Activated CD4-positive, alpha-beta T cell treated with anti-CD3 and anti-CD28 coated beads for 36 hours (primary cell): ENCODE results near the gene HECTD3. TPM values are rescaled to one million over a fixed set of nuclear protein-coding genes. Genes with fewer than 3 reads are reported as not detected.
"Not testable (repeated sequence)": the region's sequence is repeated elsewhere in the genome, so short reads cannot be mapped to it uniquely, and the experiment has no call there.

ENCODE experiments used
- ATAC-seq: fragments of 200-7000 bp; cut with Tn5 transposase; one replicate; pipeline ENCODE4 v1.10.0; 2021; ENCODE audit warnings: mild to moderate bottlenecking, moderate library complexity
- CTCF ChIA-PET: fragments of 350-600 bp; sonication (Branson Sonifier 250); formaldehyde crosslinking; loops from one replicate; lab custom pipeline; 2021; ENCODE audit warnings: antibody characterized with exemption; lab: Charles Lee
- POLR2A ChIA-PET: fragments of 350-600 bp; sonication (Branson Sonifier 250); formaldehyde crosslinking; loops from one replicate; lab custom pipeline; 2021; ENCODE audit warnings: antibody characterized with exemption, inconsistent platforms; lab: Charles Lee
- DNase-seq: peaks from one replicate; pipeline ENCODE4 v3.0.0-alpha.2; 2020
- H3K27ac Mint-ChIP-seq: one replicate; pipeline ENCODE4 v1.8.0; 2021; ENCODE audit warnings: mixed read lengths
- H3K27me3 Mint-ChIP-seq: one replicate; pipeline ENCODE4 v1.8.0; 2021; ENCODE audit warnings: mixed read lengths
- H3K36me3 Mint-ChIP-seq: one replicate; pipeline ENCODE4 v1.8.0; 2021; ENCODE audit warnings: low read depth, mixed read lengths
- H3K4me1 Mint-ChIP-seq: one replicate; pipeline ENCODE4 v1.8.0; 2021; ENCODE audit warnings: mixed read lengths
- H3K4me3 Mint-ChIP-seq: one replicate; pipeline ENCODE4 v1.8.0; 2021; ENCODE audit warnings: mild to moderate bottlenecking, moderate library complexity, mixed read lengths
- H3K9me3 Mint-ChIP-seq: one replicate; pipeline ENCODE4 v1.8.0; 2021; ENCODE audit warnings: low read depth, mixed read lengths
- intact Hi-C, 2 experiments: fragments of 100-400 bp; cut with DNase I in 1 of 2; cut with micrococcal nuclease in 1 of 2; formaldehyde crosslinking; loops; one replicate each; pipeline versions ENCODE4 v1.14.2 to v1.15.1; 2022 to 2024; cut with DNase I, micrococcal nuclease
- total RNA-seq, 2 experiments: library from RNA; stranded (reverse); gene quantifications; one replicate each; pipeline ENCODE4 v1.2.3, GENCODE V29; 2021

HECTD3 gene
- total RNA-seq, 2 experiments from 2014 or later: 18.9 to 22.3 TPM

DNA sequence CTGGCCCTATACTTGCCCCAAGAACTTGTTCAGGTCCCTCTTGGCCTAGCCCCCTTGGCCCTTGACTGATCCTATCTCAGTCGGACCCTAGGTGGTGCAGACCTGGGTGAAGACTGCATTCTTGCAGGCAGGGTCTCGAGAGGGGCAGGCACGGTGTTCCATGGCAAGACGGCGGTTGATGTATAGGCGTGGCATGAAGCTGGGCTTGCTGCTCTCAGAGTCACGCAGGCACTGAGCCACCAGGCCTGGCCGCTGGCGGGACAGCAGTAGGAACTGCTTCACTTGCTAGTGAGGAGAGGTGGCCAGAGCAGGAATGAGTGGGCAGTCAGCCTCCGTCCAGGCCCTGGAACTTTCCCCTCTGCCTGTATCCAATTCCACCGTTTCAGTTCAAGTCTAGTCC, 3.8 kb downstream of the HECTD3 start:
- CTCF ChIA-PET: interaction anchor here (0.6 to 0.9 kb wide), 5 partner anchors 11 to 485 kb away, joined by 3 to 4 read pairs (median 3); no protein-coding TSS in a partner anchor
- peaks cover 8% of the 10 kb centered on the region for H3K36me3 Mint-ChIP-seq

DNA sequence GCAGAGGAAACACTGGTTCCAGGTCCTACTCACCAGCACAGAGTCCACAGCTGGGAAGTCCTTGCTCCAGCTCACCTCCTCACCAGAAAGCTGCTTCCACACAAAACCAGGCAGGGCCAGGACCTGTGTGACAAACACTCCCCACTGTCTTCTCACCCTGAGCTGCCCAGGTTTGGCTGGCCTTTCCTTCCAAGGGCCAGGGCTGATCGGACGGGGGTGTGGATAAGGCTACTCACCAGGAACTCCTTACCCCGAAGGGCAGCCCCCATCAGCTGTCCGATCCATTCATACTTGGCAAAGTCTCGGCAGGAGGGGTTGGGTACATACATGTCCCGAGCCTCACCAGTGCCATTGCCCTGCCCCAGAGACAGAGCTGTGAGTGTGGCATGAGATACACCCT, 5.4 kb downstream of the HECTD3 start:
- no peaks in the 10 kb centered on the region for H3K9me3 Mint-ChIP-seq
- H3K27ac Mint-ChIP-seq: no peak overlapping the region
- no peak for ATAC-seq
- ChIA-PET POLR2A (interaction anchor here (0.9 to 1.2 kb wide), 2 partner anchors 192 to 284 kb away, joined by 3 to 6 read pairs; no protein-coding TSS in a partner anchor), CTCF (no interaction called here)
- intact Hi-C loops: no loop called here
- DNase-seq: no peak
- H3K4me3 Mint-ChIP-seq: no peak overlapping the region
- H3K27me3 Mint-ChIP-seq: no peaks in the 10 kb centered on the region
- H3K36me3 Mint-ChIP-seq: peaks cover 8% of the 10 kb centered on the region
- H3K4me1 Mint-ChIP-seq: peaks cover 16% of the 10 kb centered on the region

More for the DNA sequence above, 3.8 kb downstream of the HECTD3 start:
- Mint-ChIP-seq H3K27me3 (no peaks in the 10 kb centered on the region), H3K27ac (no peak overlapping the region), H3K4me1 (peaks cover 17% of the 10 kb centered on the region), H3K4me3 (no peak overlapping the region), H3K9me3 (no peaks in the 10 kb centered on the region)
- DNase-seq (no peak), ATAC-seq (no peak)
- intact Hi-C loops: no loop called here
- POLR2A ChIA-PET: interaction anchor here (1.2 kb wide), 1 partner anchor 286 kb away, joined by 6 read pairs; no protein-coding TSS in a partner anchor

DNA sequence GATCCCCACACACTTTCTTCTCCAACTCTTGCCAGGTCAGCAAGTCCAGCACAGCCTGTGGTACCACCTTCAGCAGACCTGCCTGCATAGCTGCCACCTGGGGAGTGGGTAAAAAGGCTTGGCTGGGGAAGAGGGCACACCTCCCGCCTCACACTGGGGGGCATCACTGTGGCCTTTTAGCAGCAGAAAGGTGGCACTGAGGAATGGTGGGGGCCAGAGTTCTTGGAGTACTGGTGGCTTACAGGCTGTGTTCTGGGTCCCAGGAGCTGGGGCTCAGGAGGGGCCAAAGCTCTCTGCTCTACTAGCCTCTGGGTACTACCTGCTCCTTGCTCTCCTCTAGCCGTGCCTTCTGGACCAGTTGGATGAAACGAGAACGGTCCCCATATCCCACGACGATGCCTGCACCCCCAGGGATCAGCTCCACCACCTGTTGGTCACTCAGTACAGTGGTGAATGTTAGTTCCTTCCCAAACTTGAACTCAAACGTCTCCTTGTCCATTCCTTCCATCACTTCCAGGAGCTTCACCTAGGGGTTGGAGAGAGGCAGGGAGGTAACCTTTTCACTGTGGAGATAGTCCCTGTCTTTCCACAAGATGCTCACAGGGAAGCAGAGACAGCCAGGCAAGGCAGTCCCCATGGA, 6.7 kb downstream of the HECTD3 start:
- ChIA-PET CTCF (interaction anchor here (1.0 to 1.3 kb wide), 2 partner anchors 8 to 14 kb away, joined by 3 to 5 read pairs; no protein-coding TSS in a partner anchor), POLR2A (no interaction called here)
- intact Hi-C loops: no loop called here
- ATAC-seq (no peak), DNase-seq (no peak)
- peaks cover 8% of the 10 kb centered on the region for H3K36me3 Mint-ChIP-seq
- H3K27me3 Mint-ChIP-seq: no peaks in the 10 kb centered on the region
- H3K27ac Mint-ChIP-seq: no peak overlapping the region
- H3K4me3 Mint-ChIP-seq: no peak overlapping the region
- peaks cover 12% of the 10 kb centered on the region for H3K4me1 Mint-ChIP-seq
- no peaks in the 10 kb centered on the region for H3K9me3 Mint-ChIP-seq

DNA sequence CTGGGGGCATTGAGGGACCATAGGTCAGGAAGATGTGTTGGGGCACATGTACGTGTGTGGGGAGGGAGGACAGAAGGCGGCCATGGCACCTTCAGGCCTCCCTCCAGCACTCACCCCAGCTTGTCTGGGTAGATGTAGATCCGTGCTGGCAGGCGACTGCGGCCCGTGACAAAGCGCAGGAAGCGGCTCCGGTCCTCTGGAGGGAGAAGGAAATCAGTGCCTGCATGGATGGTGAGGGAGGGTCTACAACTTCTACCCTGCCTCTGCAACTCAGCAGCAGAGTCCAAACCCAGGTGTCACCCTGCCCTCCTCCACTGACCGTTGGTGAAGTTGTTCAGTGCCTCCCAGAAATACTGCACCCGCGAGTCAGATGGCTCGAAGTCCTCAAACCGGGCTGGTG, 7.4 kb downstream of the HECTD3 start:
- intact Hi-C loops: no loop called here
- Mint-ChIP-seq H3K27ac (no peak overlapping the region), H3K4me1 (peaks cover 9% of the 10 kb centered on the region), H3K4me3 (no peak overlapping the region), H3K9me3 (no peaks in the 10 kb centered on the region), H3K27me3 (no peaks in the 10 kb centered on the region), H3K36me3 (peaks cover 8% of the 10 kb centered on the region)
- ATAC-seq (no peak), DNase-seq (no peak)
- POLR2A ChIA-PET: no interaction called here
- CTCF ChIA-PET: interaction anchor here (1.0 to 1.3 kb wide), 2 partner anchors 8 to 15 kb away, joined by 3 to 5 read pairs; no protein-coding TSS in a partner anchor

DNA sequence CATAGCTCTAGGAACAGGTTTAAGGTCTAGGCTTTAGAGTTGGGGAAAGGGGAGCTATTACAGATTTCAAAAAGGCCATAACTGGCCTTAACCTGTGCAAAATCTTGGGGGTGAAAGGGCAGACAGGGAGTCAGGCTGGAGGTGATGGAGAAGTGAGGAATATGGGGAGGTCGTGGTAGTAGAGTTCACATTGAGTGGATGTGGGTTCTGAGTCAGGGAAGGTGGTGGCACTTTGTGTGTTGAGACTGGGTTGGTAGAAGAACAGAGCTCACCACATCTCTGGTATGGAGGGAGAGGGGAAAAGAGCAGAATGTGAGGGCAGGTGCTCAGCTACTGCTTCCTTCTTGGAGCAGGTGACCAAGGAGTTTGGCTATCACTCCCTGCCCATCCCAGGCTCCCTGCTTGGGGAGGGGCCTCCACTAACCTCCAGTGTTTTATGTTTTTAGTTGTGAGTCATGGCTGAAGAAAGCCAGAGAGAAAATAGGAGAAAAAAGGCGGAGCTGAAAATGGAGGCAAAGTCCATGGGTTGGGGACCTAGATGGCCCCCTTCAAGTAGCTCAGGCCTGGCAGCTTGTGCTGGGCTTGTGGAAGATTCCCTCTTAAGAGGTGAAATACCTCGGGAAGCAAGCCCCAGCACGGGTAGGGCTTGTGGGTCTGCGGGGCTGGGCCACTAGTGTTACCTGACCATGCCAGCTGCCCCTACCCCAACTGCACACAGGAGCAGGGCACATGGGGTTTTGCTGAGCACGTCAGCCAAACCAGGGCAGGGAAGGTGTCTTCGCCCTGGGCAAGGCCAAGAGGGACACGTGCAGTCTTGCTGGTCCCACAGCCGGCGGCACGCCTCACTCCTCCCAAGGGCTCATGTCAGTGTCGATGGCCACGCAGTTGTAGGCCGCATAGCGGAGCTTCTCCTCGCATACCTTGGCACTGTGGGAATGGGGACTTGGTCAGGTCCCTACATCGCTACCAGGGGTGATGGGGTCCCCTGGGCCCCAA, 8.2 kb downstream of the HECTD3 start:
- intact Hi-C loops: no loop called here
- Mint-ChIP-seq H3K27ac (peak overlapping the region; percentile 0), H3K4me3 (no peak overlapping the region), H3K4me1 (peaks cover 9% of the 10 kb centered on the region), H3K36me3 (peaks cover 8% of the 10 kb centered on the region), H3K27me3 (no peaks in the 10 kb centered on the region), H3K9me3 (no peaks in the 10 kb centered on the region)
- ATAC-seq (no peak), DNase-seq (no peak)
- ChIA-PET POLR2A (interaction anchor here (0.7 to 0.9 kb wide), 2 partner anchors 8 to 33 kb away, joined by 3 to 6 read pairs; partner anchors contain the start of genes HECTD3 and UROD), CTCF (interaction anchor here (1.3 kb wide), 2 partner anchors 8 to 16 kb away, joined by 3 to 4 read pairs; partner anchors contain the start of gene HECTD3)

DNA sequence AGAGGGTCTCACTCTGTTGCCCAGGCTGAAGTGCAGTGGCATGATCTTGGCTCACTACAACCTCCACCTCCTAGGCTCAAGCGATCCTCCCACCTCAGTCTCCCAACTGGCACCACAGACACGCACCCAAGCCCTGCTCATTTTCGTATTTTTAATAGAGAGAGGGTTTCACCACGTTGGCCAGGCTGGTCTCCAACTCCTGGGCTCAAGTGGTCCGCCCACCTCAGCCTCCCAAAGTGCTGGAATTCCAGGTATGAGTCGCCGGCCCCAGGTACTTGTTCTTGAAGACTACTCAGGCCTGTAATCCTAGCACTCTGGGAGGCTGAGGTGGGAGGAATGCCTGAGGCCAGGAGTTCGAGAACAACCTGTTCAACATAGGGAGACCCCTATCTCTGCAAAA, 9.5 kb downstream of the HECTD3 start:
- DNase-seq, H3K9me3 Mint-ChIP-seq, H3K27ac Mint-ChIP-seq, ATAC-seq, H3K27me3 Mint-ChIP-seq, H3K4me3 Mint-ChIP-seq, H3K4me1 Mint-ChIP-seq, POLR2A ChIA-PET, H3K36me3 Mint-ChIP-seq, intact Hi-C loops, CTCF ChIA-PET: not testable (repeated sequence)

DNA sequence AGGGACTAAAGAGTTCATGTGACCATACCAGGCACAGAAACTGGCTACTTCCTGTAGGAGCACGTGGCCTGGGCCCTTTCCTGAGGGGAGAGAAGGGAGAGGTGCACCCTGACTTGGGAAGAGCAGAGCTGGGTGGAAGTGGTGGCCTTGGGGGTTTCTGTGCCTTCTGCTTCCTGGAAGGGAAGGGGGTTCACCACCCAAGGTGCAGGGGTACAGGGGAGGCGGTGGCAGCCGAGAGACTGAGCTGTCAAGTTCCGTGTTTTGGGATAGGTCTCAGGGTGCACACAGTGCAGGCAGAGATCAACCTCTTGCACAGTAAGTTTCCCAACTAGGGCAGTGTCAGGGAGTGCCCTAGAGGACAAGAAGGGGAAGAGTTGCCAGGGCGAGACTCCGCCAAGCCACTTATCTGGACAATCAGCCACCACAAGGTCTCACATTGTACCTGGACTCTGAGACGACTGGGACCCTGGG, 10.1 kb downstream of the HECTD3 start:
- H3K9me3 Mint-ChIP-seq: no peaks in the 10 kb centered on the region
- peak overlapping the region; percentile 61 for H3K27ac Mint-ChIP-seq
- ChIA-PET CTCF (no interaction called here), POLR2A (no interaction called here)
- peaks cover 9% of the 10 kb centered on the region for H3K4me1 Mint-ChIP-seq
- H3K27me3 Mint-ChIP-seq: no peaks in the 10 kb centered on the region
- peaks cover 5% of the 10 kb centered on the region for H3K36me3 Mint-ChIP-seq
- no peak for ATAC-seq
- no peak overlapping the region for H3K4me3 Mint-ChIP-seq
- intact Hi-C loops: no loop called here
- DNase-seq: no peak

DNA sequence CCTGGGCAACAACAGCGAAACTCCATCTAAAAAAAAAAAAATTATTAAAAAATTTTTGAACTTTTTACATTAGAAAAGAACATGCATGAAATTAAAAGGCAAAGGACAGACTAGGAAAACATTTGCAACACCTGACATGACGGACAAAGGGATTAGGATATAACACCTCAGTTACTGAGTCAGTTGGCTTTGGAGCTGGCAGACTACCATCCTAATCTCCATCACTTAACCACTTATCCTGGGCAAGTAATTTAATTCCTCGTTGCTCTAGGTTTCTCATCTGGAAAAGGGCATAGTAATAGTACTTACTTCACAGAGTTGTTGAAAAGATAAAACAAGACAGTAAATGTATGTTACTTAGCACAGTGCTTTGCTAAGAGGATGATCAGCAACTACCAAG, 11.9 kb downstream of the HECTD3 start:
- H3K9me3 Mint-ChIP-seq: no peaks in the 10 kb centered on the region
- POLR2A ChIA-PET: interaction anchor here (0.6 kb wide), 1 partner anchor 225 kb away, joined by 3 read pairs; no protein-coding TSS in a partner anchor

DNA sequence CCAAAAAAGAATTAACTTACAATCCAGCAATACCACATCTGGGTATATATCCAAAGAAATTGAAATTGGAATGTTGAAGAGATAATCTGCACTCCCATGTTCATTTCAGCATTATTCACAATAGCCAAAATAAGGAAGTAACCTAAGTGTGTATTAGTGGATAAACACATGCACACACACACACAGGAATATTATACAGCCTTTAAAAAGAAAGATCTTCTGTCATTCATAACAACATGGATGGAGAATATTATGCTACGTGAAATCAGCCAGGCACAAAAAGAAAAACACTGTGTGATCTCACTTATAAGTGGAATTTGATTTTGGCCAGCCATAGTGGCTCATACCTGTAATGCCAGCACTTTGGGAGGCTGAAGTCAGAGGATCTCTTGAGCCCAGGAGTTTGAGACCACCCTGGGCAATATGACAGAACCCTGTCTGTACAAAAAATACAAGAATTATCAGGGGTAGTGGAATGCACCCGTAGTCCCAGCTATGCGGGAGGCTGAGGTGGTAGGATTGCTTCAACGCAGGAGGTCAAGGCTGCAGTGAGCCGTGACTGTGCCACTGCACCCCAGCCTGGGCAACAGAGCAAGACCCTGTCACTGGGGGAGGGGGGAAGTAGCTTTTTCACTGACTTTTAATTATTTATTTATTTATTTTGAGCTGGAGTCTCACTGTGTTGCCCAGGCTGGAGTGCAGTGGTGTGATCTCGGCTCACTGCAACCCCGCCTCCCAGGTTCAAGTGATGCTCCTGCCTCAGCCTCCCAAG, 15.5 kb downstream of the HECTD3 start:
- intact Hi-C loops: no loop called here
- POLR2A ChIA-PET: no interaction called here
- DNase-seq (no peak), ATAC-seq (no peak)
- H3K4me3 Mint-ChIP-seq: no peak overlapping the region
- peaks cover 4% of the 10 kb centered on the region for H3K4me1 Mint-ChIP-seq
- H3K9me3 Mint-ChIP-seq: no peaks in the 10 kb centered on the region
- H3K27me3 Mint-ChIP-seq: no peaks in the 10 kb centered on the region
- H3K27ac Mint-ChIP-seq: no peak overlapping the region
- CTCF ChIA-PET: interaction anchor here (1.2 kb wide), 1 partner anchor 9 kb away, joined by 5 read pairs; no protein-coding TSS in a partner anchor
- H3K36me3 Mint-ChIP-seq: no peaks in the 10 kb centered on the region

More for the DNA sequence above, 11.9 kb downstream of the HECTD3 start:
- DNase-seq (no peak), ATAC-seq (no peak)
- Mint-ChIP-seq H3K27me3 (no peaks in the 10 kb centered on the region), H3K4me1 (peaks cover 9% of the 10 kb centered on the region), H3K36me3 (no peaks in the 10 kb centered on the region), H3K27ac (no peak overlapping the region), H3K4me3 (no peak overlapping the region)
- intact Hi-C loops: no loop called here
- CTCF ChIA-PET: no interaction called here

DNA sequence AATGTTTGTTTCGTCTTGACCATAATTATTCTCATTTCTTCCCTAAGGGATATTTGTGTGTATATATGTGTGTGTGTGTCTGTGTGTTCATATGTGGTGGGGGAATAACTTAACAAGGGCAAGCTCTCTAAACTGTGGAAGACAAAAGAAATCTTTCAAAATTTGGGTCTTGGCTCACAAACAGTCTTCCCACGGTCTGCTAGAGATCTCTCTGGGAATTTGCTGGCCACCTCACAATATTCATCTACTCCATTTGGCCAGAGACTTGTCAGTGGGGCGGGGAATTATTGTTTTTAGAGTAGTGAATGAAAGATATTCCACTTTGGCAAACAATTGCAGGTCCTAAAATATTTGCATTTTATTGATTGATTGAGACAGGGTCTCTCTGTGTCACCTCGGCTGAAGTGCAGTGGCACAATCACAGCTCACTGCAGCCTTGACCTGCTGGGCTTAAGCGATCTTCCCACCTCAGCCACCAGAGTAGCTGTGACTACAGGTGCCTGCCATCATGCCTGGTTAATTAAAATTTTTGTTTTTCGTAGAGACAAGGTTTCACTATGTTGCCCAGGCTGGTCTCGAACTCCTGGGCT, 16.7 kb downstream of the HECTD3 start:
- Mint-ChIP-seq H3K27me3 (no peaks in the 10 kb centered on the region), H3K27ac (no peak overlapping the region), H3K9me3 (no peaks in the 10 kb centered on the region), H3K4me3 (no peak overlapping the region), H3K4me1 (no peaks in the 10 kb centered on the region), H3K36me3 (no peaks in the 10 kb centered on the region)
- CTCF ChIA-PET: interaction anchor here (0.7 kb wide), 1 partner anchor 13 kb away, joined by 3 read pairs; no protein-coding TSS in a partner anchor
- ATAC-seq: no peak
- intact Hi-C loops: no loop called here
- POLR2A ChIA-PET: no interaction called here
- no peak for DNase-seq
